Subcutaneous adipose tissue (tissue), 4 donors: ENCODE measurements around the gene NEURL1B. TPM values are rescaled to one million over a fixed set of nuclear protein-coding genes. Genes with fewer than 3 reads are reported as not detected.

ENCODE experiments used
- CTCF ChIP-seq: fragments of 450-650 bp; IDR thresholded peaks from one replicate; pipeline ENCODE4 v1.5.1; 2016; ENCODE audit warnings: low read depth, mild to moderate bottlenecking, control low read depth, antibody characterized with exemption, moderate library complexity
- total RNA-seq, 4 donors: library from RNA; depleted of rRNA; stranded (reverse); fragments of >200 nt; gene quantifications; one replicate each; pipeline ENCODE4 v1.1.0, GENCODE V29; 2016

Gene NEURL1B
- total RNA-seq, 4 donors from 2014 or later = 4.9 to 38.4 (median 13.0) TPM

GRCh38 chr5:172612771-172613170 lies 28.3 kb upstream of the NEURL1B start:
- no peak for TF ChIP-seq CTCF

GRCh38 chr5:172616136-172616535 lies 24.9 kb upstream of the NEURL1B start:
- no peak for TF ChIP-seq CTCF

GRCh38 chr5:172616730-172617129 lies 24.3 kb upstream of the NEURL1B start:
- TF ChIP-seq CTCF = no peak

- no peak for TF ChIP-seq CTCF
Measured at GRCh38 chr5:172617817-172618216, 23.2 kb upstream of the NEURL1B start.

- no peak for TF ChIP-seq CTCF
Measured at GRCh38 chr5:172618574-172619365, 22.3 kb upstream of the NEURL1B start.

GRCh38 chr5:172620506-172620905 lies 20.6 kb upstream of the NEURL1B start:
- TF ChIP-seq CTCF = no peak

- no peak for TF ChIP-seq CTCF
Measured at GRCh38 chr5:172622091-172623046, 18.7 kb upstream of the NEURL1B start.
